ENCODE measurements around the gene ATP9B. TPM values are rescaled to one million over a fixed set of nuclear protein-coding genes. Genes with fewer than 3 reads are reported as not detected.

Gene ATP9B
- total RNA-seq, 2 donors from 2014 or later, result 15.4 to 17.6 TPM

DNA sequence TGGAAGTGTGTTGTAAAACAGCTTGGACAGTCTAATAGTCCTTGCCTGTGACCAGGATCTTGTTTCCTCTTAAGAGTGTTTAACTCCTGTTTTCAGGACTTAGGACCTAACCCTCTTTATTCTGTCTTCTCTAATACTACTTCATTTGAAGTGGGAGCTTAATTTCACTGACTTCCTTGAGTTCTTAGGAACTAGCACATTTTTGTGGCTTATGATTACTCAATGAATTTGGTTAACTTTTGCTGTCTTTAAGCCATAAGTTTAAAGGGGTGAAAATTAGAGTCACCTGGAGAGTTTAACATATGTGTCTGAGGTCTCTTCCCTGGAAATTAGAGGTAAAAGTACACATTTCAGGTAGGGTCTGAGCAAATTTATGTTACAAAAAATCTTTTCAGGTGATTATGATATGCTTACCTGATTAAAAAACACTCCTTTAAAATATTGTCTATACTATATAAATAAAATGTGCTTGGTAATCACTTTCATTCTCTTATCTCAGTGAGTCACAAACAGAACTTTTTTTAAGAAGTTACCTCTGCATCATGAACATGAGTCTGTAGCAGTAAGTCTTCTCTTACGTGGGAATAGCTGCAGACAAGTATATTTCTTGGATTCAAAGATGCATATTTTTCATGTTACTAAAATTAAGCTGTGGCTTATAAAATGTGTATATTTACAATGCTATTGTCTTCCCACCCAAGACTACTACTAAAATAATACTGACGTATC lies 52.7 kb downstream of the ATP9B start:
- Histone ChIP-seq H3K27me3 (no peaks in the 10 kb centered on the region), H3K36me3 (no peaks in the 10 kb centered on the region), H3K4me3 (no peak overlapping the region), H3K9me3 (no peaks in the 10 kb centered on the region), H3K27ac (no peak overlapping the region), H3K4me1 (no peaks in the 10 kb centered on the region)
- TF ChIP-seq, protein P1, sequence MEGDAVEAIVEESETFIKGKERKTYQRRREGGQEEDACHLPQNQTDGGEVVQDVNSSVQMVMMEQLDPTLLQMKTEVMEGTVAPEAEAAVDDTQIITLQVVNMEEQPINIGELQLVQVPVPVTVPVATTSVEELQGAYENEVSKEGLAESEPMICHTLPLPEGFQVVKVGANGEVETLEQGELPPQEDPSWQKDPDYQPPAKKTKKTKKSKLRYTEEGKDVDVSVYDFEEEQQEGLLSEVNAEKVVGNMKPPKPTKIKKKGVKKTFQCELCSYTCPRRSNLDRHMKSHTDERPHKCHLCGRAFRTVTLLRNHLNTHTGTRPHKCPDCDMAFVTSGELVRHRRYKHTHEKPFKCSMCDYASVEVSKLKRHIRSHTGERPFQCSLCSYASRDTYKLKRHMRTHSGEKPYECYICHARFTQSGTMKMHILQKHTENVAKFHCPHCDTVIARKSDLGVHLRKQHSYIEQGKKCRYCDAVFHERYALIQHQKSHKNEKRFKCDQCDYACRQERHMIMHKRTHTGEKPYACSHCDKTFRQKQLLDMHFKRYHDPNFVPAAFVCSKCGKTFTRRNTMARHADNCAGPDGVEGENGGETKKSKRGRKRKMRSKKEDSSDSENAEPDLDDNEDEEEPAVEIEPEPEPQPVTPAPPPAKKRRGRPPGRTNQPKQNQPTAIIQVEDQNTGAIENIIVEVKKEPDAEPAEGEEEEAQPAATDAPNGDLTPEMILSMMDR (IDR thresholded peaks at IDR 0.05), result no peak
- no peak for DNase-seq (ENCODE audit: low spot score)

DNA sequence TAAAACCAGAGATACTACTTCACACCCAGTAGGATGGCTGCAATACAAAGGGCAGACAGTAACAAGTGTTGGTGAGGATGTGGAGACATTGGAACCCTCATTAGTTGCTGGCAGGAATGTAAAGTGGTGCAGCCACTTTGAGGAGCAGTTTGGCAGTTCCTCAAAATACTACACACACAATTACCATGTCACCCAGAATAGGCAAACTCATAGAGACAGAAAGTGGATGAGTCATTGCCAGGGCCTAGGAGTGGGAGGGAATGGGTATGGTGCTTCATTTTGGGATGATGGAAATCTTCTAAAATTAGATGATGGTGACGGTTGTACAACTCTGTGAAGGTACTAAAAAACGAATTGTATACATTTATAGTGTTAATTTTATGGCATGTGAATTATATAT lies 54.8 kb downstream of the ATP9B start:
- Histone ChIP-seq H3K27ac (no peak overlapping the region), H3K4me3 (no peak overlapping the region), H3K9me3 (no peaks in the 10 kb centered on the region), H3K27me3 (no peaks in the 10 kb centered on the region), H3K36me3 (no peaks in the 10 kb centered on the region), H3K4me1 (no peaks in the 10 kb centered on the region)
- DNase-seq (ENCODE audit: low spot score), result no peak
- TF ChIP-seq, protein P1 (IDR thresholded peaks at IDR 0.05), result no peak

DNA sequence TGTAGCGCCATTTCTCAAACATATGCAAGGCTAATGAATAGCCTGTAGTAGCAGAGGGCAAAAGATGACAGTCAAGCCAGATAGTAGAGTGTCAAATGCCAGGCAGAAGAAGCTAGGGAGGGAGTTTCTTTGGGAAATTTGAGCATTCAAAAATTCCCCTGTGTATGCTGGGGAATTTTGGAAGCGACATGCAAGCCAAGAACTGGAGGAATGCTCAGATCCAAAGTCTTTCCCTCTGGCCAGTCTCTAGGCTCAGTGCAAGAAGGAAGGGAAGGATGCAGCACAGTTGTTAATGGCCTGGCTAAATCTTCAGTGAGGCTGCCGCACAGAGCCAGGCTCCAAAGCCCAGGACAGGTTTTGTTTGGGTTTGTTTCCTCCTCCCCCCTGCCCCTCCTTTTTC lies 59.9 kb downstream of the ATP9B start:
- no peak for DNase-seq (ENCODE audit: low spot score)
- H3K36me3 ChIP-seq, result no peaks in the 10 kb centered on the region
- no peaks in the 10 kb centered on the region for H3K27me3 ChIP-seq
- H3K4me1 ChIP-seq, result no peaks in the 10 kb centered on the region
- TF ChIP-seq, protein P1 (IDR thresholded peaks at IDR 0.05), result no peak
- H3K9me3 ChIP-seq, result no peaks in the 10 kb centered on the region
- no peak overlapping the region for H3K27ac ChIP-seq
- no peak overlapping the region for H3K4me3 ChIP-seq

DNA sequence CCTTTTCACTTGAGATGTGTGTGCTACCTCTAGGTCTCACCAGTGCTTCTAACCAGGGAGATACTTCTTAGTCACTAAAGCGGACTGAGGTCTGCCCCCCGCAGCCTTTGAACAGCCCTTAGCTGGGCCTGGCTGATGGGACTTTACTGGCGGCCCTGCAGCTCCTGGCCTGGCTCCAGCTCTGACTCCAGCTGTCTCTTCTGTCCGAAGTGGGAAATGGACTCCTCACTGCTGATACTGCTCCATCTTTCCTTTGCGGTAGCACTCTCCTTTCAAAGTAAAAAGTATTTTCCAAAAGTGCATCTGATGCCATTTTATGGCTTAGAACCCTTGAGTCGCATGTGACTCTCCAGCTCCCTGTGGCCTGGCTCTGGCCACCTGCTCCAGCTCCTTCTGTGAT lies 64.5 kb downstream of the ATP9B start:
- Histone ChIP-seq H3K27ac (no peak overlapping the region), H3K9me3 (no peaks in the 10 kb centered on the region), H3K4me1 (no peaks in the 10 kb centered on the region), H3K27me3 (no peaks in the 10 kb centered on the region), H3K36me3 (no peaks in the 10 kb centered on the region), H3K4me3 (no peak overlapping the region)
- TF ChIP-seq, protein P1 (IDR thresholded peaks at IDR 0.05), result no peak
- no peak for DNase-seq (ENCODE audit: low spot score)

DNA sequence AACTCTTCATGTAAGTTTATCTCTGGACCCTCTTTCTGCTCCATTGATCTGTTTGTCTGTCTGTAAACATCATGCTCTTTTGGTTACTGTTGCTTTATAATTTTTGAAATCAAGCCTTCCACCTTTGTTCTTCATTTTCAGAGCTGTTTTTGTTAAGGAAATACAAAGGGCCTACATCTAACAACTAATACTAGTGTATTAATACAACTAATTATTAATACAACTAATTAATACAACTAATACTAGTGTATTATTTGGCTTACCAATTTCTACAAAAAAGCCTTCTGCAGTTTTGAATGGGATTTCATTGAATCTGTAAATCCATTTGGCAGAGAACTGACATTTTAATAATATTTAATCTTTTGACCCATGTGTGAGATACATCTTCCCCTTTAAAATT lies 66.7 kb downstream of the ATP9B start:
- DNase-seq (ENCODE audit: low spot score), result no peak
- H3K9me3 ChIP-seq, result no peaks in the 10 kb centered on the region
- TF ChIP-seq, protein P1 (IDR thresholded peaks at IDR 0.05), result no peak
- no peak overlapping the region for H3K4me3 ChIP-seq
- no peaks in the 10 kb centered on the region for H3K36me3 ChIP-seq
- no peaks in the 10 kb centered on the region for H3K4me1 ChIP-seq
- no peaks in the 10 kb centered on the region for H3K27me3 ChIP-seq
- H3K27ac ChIP-seq, result no peak overlapping the region

DNA sequence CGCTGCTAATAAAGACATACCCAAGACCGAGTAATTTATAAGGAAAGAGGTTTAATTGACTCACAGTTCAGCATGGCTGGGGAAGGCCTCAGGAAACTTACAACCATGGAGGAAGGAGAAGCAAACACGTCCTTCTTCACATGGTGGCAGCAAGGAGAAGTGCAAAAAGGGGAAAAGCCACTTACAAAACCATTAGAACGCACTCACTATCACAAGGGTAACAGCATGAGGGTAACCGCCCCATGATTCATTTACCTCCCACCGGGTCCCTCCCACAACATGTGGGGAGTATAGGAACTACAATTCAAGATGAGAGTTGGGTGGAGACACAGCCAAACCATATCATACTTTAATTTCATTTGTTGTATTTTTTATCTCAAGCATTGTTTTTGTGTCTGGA lies 67.5 kb downstream of the ATP9B start:
- Histone ChIP-seq H3K27ac (no peak overlapping the region), H3K9me3 (no peaks in the 10 kb centered on the region), H3K27me3 (no peaks in the 10 kb centered on the region), H3K4me3 (no peak overlapping the region), H3K36me3 (no peaks in the 10 kb centered on the region), H3K4me1 (no peaks in the 10 kb centered on the region)
- DNase-seq (ENCODE audit: low spot score), result no peak
- TF ChIP-seq, protein P1 (IDR thresholded peaks at IDR 0.05), result no peak

Data from right atrium auricular region (tissue), 2 donors.